ENCODE measurements around the gene PODXL.

PODXL gene

DNA sequence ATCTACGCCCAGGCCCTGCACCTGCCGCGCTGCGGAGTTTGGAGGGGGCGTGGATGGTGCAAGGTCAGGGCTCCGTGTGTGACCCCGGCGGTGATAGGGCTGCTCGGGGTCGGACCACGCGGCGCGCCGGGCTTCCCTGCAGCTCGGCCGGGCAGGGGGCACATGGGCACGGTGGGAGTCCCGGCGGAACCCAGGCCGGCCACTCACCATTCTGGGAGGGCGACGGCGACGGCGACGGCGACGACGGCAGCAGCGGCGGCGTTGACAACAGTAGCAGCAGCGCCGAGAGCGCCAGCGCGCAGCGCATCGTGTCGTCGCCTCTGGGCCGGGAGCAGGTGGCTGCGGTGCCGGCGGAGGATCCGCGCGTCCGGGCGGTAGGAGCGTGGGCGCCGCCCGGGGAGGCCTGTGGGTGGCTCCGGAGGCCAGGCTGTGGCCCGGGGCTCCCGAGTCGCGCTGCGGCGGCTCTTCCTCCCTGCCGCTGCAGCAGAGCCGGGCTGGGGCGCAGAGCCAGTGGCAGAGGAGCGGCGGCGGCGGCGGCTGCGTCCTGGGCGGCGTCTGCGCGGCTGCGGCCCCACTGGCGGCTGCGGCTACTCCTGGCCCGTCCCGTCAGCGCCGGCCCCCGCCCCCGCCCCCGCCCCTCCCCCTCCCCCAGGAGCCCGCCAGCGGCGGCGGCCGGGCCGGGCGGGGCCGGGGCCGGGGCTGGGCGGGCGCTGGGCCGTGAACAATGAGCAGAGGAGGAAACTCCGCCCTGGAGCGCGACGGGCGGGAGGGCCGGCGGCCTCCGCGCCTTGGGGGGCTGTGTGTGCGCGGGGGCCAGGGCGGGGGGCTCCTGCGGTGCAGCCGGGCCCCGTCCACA lies at the start of gene PODXL:
PODXL (minus strand) TSS at position 576 of the 856 bp plus-strand sequence; CDS start at position 307, 269 bp downstream.
- DNase-seq (ENCODE audit: low spot score) = peak; percentile 58

DNA sequence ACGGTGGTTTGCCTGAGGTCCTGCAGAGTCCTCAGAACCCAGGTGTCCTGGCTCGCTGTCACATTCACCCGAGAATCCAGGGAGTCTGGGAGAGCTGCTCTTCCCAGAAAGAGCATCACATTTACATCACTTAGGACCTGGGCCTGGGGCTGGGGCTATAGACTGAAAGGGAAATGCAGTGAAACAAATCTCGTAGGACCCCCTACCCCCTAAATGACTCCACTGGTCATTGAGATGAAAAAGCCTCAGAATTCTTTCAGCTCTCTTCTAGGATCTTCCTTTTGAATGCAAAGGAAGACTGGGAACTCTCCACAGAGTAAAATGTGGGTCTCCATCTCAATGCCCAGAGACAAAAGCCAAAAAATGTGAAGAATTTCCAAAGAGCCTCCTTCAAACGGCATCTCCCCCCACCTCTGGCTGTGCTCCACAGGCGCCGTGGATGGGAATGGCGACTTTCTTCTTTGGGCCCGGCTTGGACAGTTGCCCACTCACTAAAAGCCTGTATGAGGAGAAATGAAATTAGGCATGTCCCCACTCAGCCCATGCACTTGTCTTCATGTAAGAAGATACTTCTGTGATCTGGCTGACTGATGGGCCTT lies 49.0 kb upstream of the PODXL start:
- no peak for DNase-seq (ENCODE audit: low spot score)

DNA sequence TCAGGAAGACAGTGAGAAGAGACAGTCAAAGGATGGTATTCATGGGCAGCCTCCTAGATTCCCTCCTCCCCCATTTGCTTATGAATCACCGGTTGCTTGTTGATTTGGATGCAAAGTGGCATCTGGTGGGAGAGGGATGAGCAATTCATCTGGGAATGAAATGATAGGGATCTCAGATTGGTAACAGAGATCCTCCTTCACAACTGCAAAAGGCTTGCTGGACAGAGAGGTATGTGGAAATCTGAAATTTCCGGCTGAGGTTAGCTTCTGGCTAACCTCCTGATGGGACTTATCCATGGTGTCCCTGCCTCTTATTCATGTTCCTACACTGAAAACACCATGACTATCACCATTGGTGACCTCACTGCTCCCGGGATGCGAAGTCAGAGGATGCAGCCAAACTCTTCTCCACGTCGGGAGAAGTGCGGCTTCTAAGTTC lies 48.4 kb upstream of the PODXL start:
- no peak for DNase-seq (ENCODE audit: low spot score)

DNA sequence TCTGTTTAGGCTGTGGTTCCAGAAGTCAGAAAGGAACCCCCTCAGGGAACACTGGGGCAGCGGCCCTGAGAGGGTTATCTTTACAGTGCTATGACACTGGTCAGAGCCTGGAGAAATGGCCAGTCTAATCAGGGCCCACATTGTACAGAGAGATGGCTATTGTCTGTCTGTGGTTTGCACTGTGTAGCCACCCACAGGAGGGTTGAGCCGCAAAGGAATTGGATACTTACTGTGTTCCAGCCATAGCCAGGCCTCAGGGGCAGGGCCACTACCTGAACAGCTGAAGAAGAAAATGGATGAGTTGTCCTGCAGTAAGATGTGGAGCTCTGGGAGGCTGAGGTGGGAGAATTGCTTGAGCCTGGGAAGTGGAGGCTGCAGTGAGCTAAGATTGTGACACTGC lies 47.5 kb upstream of the PODXL start:
- DNase-seq (ENCODE audit: low spot score) = no peak

DNA sequence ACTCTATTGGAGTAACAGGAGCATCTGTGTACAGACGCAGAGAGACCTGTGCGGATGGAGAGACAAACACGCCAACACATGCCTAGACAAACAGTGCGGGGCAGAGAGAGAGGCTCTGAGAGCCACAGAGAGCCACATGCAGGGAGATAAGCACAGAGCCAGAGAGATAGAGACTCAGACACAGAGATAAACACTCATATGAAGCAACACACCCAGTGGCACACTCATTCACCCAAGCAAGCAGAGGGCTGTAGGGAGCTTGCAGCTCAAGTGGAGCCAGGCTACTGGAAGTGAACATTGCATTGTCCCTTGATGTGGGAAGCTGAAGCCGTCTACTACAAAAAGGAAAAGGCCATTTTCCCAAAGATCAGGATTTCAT lies 46.6 kb upstream of the PODXL start:
- no peak for DNase-seq (ENCODE audit: low spot score)

DNA sequence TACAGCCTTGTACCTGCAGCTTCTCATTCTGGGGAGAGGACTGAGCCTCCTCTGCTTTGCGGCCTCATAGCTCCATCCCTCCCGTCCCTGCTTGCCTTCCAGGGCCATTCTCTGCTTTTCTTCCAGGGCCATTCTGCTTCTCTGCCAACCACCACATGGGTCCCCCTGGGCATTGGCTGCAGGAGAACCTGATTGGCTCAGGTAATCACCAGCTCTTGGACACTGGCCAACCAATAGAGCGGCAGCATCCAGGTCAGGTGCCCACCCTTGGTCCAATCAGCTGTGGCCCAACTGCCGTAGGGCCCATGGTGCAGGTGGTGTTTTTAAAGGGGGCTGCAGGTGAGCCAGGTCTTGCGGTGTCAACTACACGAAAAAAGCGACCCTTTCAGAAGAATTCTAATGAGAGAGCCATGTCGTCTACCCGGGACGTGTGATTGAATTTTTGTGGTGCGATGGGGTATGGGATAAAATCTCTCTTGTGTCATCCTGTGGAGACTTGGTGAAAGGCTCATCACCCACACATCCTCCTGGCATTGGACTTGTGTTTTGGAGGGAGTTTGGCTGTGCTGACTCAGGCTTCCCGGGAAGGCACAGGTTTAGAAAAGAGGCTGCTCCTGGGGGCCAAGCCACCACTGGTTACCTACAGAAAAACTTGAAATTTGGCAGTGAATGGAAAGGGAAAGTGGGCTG lies 46.0 kb upstream of the PODXL start:
- DNase-seq (ENCODE audit: low spot score) = no peak

DNA sequence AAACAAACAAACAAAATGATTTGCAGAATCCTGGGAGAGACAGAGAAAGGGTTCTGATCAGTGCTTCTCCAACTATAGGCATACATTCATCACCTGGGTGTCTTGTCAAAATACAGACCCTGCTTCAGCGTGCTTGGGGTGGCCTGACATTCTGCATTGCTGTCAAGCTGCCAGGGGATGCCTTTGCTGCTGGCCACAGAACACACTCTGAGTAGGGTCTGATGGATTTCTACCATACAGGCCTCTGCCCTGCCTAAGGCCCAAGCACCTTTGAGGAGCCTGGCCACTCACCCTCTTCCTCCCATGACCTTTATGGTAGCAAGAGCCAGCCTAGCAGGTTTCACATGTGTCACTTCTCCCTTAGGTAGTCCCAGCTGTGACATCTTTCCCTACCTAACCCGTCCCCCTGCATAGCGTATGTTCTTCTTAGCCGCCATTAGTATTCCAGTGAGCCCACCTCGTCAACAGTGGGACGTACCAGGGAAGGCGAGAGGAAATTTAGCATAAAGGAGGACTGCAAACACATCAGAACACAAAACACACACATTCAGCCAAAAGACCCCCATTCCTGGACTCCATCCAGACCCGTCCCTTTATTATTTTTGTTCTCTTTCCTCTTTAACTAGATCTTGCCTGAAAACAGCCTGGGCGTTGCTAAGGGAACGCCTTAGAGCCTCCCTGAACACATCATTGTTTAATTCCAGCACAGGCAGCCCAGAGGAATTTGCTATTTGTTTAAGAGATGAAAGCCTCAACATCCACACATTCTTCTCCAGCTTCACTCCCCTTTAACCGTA lies 43.9 kb upstream of the PODXL start:
- no peak for DNase-seq (ENCODE audit: low spot score)

DNA sequence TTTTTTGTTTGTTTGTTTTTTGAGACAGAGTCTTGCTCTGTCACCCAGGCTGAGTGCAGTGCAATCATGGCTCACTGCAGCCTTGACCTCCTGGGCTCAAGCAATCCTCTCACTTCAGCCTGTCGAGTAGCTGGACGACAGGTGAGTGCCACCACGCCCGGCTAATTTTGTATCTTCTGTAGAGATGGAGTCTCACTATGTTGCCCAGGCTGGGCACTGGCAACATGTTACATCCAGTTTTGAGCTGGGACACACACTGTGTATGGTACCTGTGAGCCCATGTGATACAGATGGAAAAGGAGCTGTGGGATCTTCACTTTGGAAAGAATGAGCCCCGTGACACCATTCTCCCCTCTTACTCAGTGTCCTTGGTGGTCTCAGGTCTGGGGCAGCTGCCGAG lies 40.4 kb upstream of the PODXL start:
- DNase-seq (ENCODE audit: low spot score) = no peak

DNA sequence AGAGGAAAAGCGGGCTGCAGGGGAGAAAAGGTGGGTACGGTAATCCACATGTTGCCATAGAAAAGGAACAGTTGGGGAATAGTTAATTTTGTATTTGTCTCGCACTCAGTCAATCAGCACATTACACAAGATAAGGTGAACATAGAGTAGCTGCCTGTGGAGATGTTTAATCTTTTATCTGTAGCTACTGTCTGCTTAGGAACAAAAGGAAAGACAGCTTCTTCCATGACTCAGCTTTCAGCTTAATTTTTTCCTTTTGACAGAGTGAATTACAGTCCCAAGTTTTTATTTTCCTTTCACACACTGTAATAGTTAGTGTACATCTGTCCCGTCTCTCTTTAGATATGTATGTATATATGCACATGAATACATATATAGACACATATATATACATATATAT lies 39.3 kb upstream of the PODXL start:
- DNase-seq (ENCODE audit: low spot score) = no peak

DNA sequence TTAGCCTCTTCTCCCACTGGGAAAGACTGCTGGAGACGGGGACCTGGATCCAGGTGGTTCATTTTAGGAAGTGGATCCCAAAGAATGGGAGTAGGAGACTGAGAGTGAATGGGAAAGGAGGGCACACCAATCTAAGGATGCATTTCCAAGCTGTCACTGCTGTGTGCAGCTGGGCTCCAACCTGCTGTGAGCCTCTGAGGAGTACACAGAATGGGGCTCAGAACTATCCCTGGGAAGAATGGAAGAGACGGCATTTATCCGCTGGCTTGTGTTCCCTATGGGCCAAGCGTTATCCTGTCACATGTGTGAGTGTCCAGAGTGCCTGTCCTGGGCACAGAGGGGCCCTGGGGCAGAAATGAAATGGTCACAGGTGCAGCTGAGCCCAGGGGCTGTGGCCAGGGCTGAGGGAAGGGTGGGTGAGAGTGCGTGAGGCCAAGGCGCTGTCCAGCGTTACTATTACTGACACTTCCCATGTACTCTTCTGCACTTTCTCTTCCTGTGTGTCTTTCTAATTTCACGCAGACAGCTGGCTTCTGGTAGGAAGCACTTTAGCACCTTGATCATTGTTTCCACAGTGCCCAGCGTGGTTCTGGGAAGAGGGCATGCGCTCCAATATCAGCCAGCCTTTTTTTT lies 35.4 kb upstream of the PODXL start:
- no peak for DNase-seq (ENCODE audit: low spot score)

DNA sequence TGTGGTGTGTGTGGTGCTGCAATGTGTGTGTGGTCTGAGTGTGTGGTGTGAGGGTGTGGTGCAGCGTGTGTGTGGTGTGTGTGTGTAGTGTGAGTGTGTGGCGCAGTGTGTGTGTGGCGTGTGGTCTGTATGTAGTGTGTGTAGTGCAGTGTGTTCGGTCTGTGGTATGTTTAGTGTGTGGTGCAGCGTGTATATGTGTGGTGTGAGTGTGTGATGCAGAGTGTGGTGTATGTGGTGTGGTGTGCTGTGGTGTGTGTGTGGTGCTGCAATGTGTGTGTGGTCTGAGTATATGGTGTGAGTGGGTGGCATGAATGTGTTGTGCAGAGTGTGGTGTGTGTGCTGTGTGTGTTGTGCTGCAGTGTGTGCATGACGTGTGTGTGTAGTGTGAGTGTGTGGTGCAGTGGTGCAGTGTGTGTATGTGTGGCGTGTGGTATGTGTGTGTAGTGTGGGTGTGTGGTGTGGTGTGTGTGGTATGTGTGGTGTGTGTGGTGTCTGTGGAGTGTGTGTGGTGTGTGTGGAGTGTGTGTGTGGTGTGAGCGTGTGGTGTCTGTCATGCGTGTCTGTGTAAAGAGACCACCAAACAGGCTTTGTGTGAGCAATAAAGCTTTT lies 31.0 kb upstream of the PODXL start:
- no peak for DNase-seq (ENCODE audit: low spot score)

DNA sequence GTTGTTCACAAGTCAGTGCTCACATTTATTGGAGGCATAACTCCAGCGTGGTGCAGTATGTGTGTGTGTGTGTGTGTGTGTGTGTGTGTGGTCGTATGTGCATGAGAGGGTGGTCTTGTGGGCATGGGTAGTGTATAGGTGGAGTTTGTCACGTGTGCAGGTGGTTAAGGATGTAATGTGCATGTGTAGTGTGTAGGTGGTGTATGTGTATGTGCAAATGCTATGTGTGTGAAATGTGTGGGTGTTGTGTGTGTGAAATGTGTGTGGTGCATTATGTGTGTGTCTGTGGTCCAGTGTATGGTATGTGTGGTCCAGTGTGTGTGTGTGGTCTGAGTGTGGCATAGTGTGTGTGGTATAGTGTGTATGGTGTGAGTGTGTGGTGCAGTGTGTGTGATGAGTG lies 30.3 kb upstream of the PODXL start:
- DNase-seq (ENCODE audit: low spot score) = no peak

DNA sequence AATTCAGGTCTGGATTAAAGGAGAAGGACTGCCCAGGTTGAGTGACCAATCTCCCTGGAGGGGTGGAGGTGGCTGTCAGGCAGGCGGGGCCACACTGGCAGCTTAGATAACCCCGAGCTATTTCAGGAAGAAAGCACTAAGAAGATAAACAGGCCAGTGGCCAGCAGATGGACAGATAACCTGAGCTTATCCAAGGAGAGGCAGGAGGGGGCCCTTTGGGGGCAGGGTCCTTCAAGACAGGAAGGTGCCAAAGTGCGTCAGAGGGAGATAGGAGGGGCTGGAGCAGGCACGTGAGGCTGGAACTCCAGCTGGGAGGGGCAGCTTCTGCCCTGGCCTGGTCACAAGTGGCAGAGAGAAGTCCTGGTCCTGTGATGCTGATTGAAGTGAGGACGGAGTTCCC lies 29.8 kb upstream of the PODXL start:
- DNase-seq (ENCODE audit: low spot score) = no peak

DNA sequence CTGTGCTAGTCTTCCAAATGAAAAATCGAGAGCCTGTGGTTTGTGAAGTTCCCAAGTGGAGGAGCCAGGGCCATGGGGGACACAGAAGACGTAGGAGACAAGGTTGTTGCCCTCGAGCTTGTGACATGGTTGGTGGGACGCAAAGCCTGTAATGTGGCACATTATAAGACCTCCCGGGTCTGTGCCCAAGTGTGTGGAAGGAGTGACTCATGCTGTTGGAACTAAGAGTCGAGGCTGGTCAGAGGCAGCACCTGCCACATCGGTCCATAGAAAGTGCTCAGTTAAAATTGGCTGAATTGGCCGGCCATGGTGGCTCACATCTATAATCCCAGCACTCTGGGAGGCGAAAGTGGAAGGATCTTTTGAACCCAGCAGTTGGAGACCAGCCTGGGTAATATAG lies 27.0 kb upstream of the PODXL start:
- DNase-seq (ENCODE audit: low spot score) = no peak

DNA sequence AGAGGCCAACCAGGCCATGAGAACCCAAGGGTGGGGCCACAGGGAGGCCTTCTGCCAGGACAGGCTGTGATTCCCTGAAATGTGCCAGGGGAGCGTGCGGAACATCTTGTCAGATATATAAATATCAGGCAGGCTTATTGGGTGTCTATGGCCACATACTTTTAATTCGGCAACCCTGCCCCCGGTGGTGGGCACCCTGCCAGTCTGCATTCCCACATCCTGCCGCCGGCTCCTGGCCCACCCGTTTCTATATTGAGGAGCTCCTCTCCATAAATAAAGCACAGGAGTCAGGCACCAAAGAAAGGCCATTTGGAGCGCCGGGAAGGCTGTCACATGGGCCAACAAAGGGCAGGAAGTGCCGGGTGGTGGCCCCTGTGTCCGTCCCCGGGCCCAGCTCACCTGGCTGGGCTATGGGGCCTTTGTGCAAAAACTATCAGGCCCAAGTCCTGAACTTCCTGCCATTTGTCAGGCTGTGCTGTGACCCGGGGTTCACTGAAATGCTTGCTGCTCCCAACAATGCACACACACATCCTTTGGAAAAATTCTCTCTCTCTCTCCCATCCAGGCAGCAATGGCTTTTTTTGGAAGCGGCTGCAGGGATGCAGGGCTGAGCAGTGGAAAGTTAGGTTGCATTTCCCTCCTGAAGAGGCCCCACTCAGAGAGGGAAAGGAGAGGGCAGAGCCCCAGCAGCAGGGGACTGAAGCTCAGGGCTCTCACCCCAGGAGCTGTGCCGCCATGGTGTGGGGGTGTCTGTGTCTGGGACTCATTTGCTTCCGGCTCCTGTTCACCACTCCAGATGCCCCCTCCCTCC lies 25.0 kb upstream of the PODXL start:
- DNase-seq (ENCODE audit: low spot score) = no peak

DNA sequence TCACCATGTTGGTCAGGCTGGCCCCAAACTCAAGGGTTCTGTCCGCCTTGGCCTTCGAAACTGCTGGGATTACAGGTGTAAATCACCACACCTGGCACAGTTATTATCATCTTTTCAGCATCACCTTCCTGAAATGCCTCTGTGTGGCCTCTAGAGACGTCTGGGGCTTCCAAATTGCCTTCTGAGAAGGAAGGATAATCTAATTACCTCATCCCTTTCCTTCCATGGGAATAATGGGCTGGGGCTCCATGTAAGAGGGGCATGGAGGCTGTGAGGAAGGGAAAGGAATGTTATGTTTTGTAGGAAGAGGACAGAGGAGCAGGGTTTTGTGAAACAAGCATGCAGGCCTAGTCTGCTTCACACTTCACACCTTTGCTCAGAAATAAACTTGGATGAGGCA lies 22.2 kb upstream of the PODXL start:
- DNase-seq (ENCODE audit: low spot score) = no peak

DNA sequence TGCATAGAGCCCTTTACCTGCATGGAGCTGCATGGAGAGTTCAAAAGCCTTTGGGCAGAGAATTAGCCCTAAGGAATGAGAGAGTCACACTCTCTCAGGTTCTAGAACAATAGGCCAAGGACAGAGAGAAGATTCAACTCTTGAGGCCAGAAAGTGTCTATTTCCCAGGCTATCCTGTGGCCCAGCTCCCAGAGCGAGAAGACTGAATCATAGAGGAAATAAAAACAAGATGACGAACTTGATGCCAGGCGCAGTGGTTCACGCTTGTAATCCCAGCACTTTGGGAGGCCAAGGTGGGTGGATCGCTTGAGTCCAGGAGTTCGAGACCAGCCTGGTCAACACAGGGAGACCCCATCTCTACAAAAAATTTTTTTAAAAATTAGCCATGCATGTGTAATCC lies 18.3 kb upstream of the PODXL start:
- DNase-seq (ENCODE audit: low spot score) = no peak

DNA sequence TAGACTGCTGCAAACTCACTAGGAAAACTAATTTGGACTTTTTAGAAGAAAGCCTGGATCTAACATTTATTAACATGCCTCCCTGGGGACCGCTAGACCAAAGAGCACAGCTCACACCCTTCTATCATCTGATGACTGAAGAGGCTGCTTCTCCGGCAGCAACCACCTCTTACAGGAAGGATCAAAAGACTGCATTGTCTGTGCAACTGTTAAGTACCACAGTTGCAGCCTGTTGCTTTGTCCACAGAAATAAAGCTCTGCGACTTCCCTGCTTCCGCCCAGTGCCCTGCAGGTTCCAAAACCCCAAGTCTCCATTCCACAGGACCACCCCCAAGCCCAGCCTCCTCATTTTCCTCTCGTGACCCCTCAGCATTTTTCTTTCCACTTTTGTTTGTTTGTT lies 14.0 kb upstream of the PODXL start:
- DNase-seq (ENCODE audit: low spot score) = no peak

DNA sequence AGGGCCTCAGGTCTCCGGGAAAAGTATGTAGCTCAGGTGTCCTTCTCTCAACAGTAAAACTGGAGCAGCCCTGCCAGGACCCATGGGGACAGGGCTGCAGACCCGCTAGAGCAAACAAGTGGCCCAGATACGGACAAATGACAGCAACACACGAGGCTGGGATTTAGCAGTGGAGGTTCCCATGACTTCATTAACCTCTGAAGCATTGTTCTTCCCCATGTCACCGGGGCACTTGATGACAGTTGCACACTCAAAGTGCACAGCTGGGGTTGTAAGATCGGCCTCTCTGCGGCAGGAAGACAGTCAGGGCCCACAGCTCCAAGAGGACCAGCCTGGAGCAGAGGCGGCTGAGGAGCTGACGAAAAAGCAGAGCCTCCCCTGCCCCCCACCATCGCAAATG lies 12.5 kb upstream of the PODXL start:
- no peak for DNase-seq (ENCODE audit: low spot score)

DNA sequence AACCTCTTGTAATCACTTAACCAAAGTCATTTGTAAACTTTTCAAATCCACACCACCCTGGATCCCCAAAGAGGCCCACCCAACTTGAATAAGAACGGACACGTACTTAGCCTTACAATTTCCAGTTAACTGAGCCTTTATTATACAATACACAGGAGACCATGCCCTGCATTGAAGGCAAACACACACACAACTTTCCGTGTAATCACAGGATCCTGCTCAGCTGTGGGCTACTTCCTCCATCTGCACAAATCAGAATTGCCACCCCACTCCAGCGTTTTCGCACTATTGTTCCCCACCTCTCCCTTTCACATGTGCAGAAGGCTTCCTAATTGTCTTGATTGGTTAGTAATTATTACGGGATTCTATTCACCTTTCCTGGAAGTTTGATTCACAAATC lies 12.1 kb upstream of the PODXL start:
- no peak for DNase-seq (ENCODE audit: low spot score)

DNA sequence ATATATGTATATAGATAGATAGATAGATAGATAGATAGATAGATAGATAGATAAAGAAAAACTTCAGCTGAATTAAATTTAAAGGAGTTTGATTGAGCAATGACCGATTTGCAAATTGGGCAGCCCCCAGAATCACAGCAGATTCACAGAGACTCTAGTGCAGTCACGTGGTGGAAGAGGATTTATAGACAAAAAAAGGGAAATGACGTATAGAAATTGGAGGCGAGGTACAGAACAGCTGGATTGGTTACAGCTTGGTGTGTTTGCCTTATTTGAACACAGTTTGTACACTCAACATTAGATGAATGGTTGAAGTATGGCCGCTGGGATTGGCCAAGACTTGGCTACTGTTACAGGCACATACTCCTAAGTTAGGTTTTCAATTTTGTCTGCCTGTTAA lies 8.2 kb upstream of the PODXL start:
- DNase-seq (ENCODE audit: low spot score) = no peak

Data from CD4-positive, alpha-beta T cell treated with Interleukin-6 at 100 ng/mL for 8 hours (primary cell).